Measurements from ENCODE around the gene TSGA10IP.

GRCh38 chr11:65976216-65977176 is 31.2 kb downstream of the TSGA10IP start:
- TF ChIP-seq CTCF (IDR thresholded peaks at IDR 0.05; ENCODE audit: insufficient read depth, low read length) (no peak), POLR2AphosphoS5 (IDR thresholded peaks at IDR 0.05; ENCODE audit: low read depth) (peak; percentile 40; the same call in 1 of the 2 replicates)

Data from HL-60 (cell line).